ENCODE measurements around the gene NFIB. TPM values are rescaled to one million over a fixed set of nuclear protein-coding genes. Genes with fewer than 3 reads are reported as not detected.

The NFIB gene
- total RNA-seq, 1 donor from 2014 or later = 99.9 TPM

- TF ChIP-seq, protein P1, sequence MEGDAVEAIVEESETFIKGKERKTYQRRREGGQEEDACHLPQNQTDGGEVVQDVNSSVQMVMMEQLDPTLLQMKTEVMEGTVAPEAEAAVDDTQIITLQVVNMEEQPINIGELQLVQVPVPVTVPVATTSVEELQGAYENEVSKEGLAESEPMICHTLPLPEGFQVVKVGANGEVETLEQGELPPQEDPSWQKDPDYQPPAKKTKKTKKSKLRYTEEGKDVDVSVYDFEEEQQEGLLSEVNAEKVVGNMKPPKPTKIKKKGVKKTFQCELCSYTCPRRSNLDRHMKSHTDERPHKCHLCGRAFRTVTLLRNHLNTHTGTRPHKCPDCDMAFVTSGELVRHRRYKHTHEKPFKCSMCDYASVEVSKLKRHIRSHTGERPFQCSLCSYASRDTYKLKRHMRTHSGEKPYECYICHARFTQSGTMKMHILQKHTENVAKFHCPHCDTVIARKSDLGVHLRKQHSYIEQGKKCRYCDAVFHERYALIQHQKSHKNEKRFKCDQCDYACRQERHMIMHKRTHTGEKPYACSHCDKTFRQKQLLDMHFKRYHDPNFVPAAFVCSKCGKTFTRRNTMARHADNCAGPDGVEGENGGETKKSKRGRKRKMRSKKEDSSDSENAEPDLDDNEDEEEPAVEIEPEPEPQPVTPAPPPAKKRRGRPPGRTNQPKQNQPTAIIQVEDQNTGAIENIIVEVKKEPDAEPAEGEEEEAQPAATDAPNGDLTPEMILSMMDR (IDR thresholded peaks at IDR 0.05) = no peak
- Histone ChIP-seq H3K36me3 (no peaks in the 10 kb centered on the region), H3K9me3 (no peaks in the 10 kb centered on the region), H3K27me3 (no peaks in the 10 kb centered on the region), H3K27ac (no peak overlapping the region), H3K4me3 (no peak overlapping the region), H3K4me1 (peaks cover 0 to 19% of the 10 kb centered on the region in 2 donors)
- intact Hi-C loops (cut with DNase I) = no loop called here
- DNase-seq (ENCODE audit: low spot score in 2 of 2) = no peak
These were observed 75.4 kb downstream of the NFIB start for GRCh38 chr9:14238518-14238917.

DNA sequence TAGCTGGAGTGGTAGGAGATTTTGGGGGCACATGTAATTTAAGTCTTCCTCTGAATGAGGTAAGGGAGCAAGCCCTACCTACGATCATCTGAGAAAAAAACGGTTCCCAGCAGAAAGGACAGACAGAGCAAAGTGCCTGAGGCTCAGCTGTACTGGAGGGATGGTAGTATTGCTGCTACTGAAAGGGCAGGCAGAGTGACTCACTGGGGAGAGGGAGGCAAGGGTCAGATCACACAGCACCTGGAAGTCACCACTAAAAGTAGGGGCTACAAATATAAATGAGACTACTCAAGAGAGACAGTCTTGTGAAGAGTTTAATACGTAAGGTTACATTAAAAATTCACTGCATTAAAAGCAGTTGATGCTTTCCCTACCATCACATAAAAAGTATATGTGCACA is 75.9 kb downstream of the NFIB start:
- intact Hi-C loops (cut with DNase I) = no loop called here
- H3K27me3 ChIP-seq = no peaks in the 10 kb centered on the region
- H3K4me1 ChIP-seq = peaks cover 0 to 19% of the 10 kb centered on the region in 2 donors
- TF ChIP-seq, protein P1 (IDR thresholded peaks at IDR 0.05) = no peak
- DNase-seq (ENCODE audit: low spot score in 2 of 2) = no peak
- no peak overlapping the region for H3K27ac ChIP-seq
- no peak overlapping the region for H3K4me3 ChIP-seq
- no peaks in the 10 kb centered on the region for H3K9me3 ChIP-seq
- H3K36me3 ChIP-seq = no peaks in the 10 kb centered on the region

GRCh38 chr9:14236591-14236990 is 77.3 kb downstream of the NFIB start:
- TF ChIP-seq, protein P1 (IDR thresholded peaks at IDR 0.05) = no peak
- intact Hi-C loops (cut with DNase I) = no loop called here
- Histone ChIP-seq H3K4me1 (peaks cover 0 to 22% of the 10 kb centered on the region in 2 donors), H3K27me3 (no peaks in the 10 kb centered on the region), H3K9me3 (no peaks in the 10 kb centered on the region), H3K36me3 (no peaks in the 10 kb centered on the region), H3K27ac (no peak overlapping the region), H3K4me3 (no peak overlapping the region)
- no peak for DNase-seq (ENCODE audit: low spot score in 2 of 2)

DNA sequence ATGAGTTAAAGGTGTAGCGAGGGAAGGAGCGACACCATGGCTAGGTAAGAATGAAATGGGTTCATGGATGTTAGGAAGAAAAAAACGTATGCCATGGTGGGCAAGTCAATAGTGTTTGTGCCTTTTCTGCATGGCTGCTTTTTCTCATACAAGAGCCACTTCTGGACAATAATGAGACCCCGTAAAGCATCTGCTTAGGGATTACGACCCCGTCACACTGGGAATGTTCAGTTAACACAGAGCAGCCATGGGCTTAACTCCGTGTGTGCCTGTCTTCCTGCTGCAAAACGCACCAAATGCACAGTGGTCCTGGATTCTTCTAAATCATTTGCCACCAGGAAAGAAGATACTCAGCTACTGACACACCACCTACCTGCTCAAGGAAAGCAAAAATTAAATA is 81.8 kb downstream of the NFIB start:
- intact Hi-C loops (cut with DNase I) = no loop called here

GRCh38 chr9:14231196-14231990 is 82.5 kb downstream of the NFIB start:
- Histone ChIP-seq H3K4me1 (peaks cover 0 to 7% of the 10 kb centered on the region in 2 donors), H3K36me3 (no peaks in the 10 kb centered on the region), H3K27ac (no peak overlapping the region), H3K9me3 (no peaks in the 10 kb centered on the region), H3K4me3 (no peak overlapping the region), H3K27me3 (no peaks in the 10 kb centered on the region)
- no peak for DNase-seq (ENCODE audit: low spot score in 2 of 2)
- intact Hi-C loops (cut with DNase I) = no loop called here
- TF ChIP-seq, protein P1 (IDR thresholded peaks at IDR 0.05) = no peak

More for the DNA sequence above, 81.8 kb downstream of the NFIB start:
- Histone ChIP-seq H3K9me3 (no peaks in the 10 kb centered on the region), H3K4me1 (peaks cover 0 to 11% of the 10 kb centered on the region in 2 donors), H3K27ac (no peak overlapping the region), H3K4me3 (no peak overlapping the region), H3K36me3 (no peaks in the 10 kb centered on the region), H3K27me3 (no peaks in the 10 kb centered on the region)
- TF ChIP-seq, protein P1 (IDR thresholded peaks at IDR 0.05) = no peak
- DNase-seq (ENCODE audit: low spot score in 2 of 2) = no peak
